ENCODE results near the gene ADK. TPM values are rescaled to one million over a fixed set of nuclear protein-coding genes. Genes with fewer than 3 reads are reported as not detected.
"Not testable (repeated sequence)": the region's sequence is repeated elsewhere in the genome, so short reads cannot be mapped to it uniquely, and the experiment has no call there.

Gene ADK
- total RNA-seq, 4 donors from 2014 or later, result 15.3 to 23.3 (median 20.8) TPM

- ATAC-seq, result no peak
Observed at GRCh38 chr10:74206746-74207145, 55.7 kb downstream of the ADK start.

GRCh38 chr10:74207691-74208480, 56.9 kb downstream of the ADK start:
- H3K4me1 ChIP-seq, result no peaks in the 10 kb centered on the region
- ATAC-seq, result no peak
- no peaks in the 10 kb centered on the region for H3K9me3 ChIP-seq
- no peak overlapping the region for H3K4me3 ChIP-seq
- 80% methylated on average over 1 of the region's 7 CpGs; no CpG with 5 or more reads in 1 of the 2 donors for WGBS, 2 donors (ENCODE audit: low coverage in 1 of 2)
- no peaks in the 10 kb centered on the region for H3K27me3 ChIP-seq
- peaks cover 0 to 8% of the 10 kb centered on the region in 2 donors for H3K36me3 ChIP-seq
- no peak overlapping the region for H3K27ac ChIP-seq
- no peak for TF ChIP-seq EP300 (IDR thresholded peaks at IDR 0.05)
- no peak for TF ChIP-seq POLR2A (IDR thresholded peaks at IDR 0.05)
- TF ChIP-seq POLR2AphosphoS5 (IDR thresholded peaks at IDR 0.05), result no peak
- no peak for TF ChIP-seq CTCF (IDR thresholded peaks at IDR 0.05)

More at GRCh38 chr10:74206746-74207145, 55.7 kb downstream of the ADK start:
- no peaks in the 10 kb centered on the region for H3K27me3 ChIP-seq
- peaks cover 0 to 8% of the 10 kb centered on the region in 2 donors for H3K36me3 ChIP-seq
- H3K27ac ChIP-seq, result no peak overlapping the region
- no peaks in the 10 kb centered on the region for H3K4me1 ChIP-seq
- H3K4me3 ChIP-seq, result no peak overlapping the region
- no peaks in the 10 kb centered on the region for H3K9me3 ChIP-seq
- no CpG with 5 or more reads among the region's 6 CpGs for WGBS, 2 donors (ENCODE audit: low coverage in 1 of 2)
- no peak for TF ChIP-seq POLR2A (IDR thresholded peaks at IDR 0.05)
- TF ChIP-seq EP300 (IDR thresholded peaks at IDR 0.05), result no peak
- TF ChIP-seq POLR2AphosphoS5 (IDR thresholded peaks at IDR 0.05), result no peak
- TF ChIP-seq CTCF (IDR thresholded peaks at IDR 0.05), result no peak

- peaks cover 0 to 8% of the 10 kb centered on the region in 2 donors for H3K36me3 ChIP-seq
- no peaks in the 10 kb centered on the region for H3K4me1 ChIP-seq
- H3K9me3 ChIP-seq, result no peaks in the 10 kb centered on the region
- no peak overlapping the region for H3K27ac ChIP-seq
- no peak for ATAC-seq
- H3K27me3 ChIP-seq, result no peaks in the 10 kb centered on the region
- 100% methylated on average over 2 to 3 of the region's 3 CpGs for WGBS, 2 donors (ENCODE audit: low coverage in 1 of 2)
- H3K4me3 ChIP-seq, result no peak overlapping the region
- no peak for TF ChIP-seq POLR2AphosphoS5 (IDR thresholded peaks at IDR 0.05)
- TF ChIP-seq POLR2A (IDR thresholded peaks at IDR 0.05), result no peak
Observed at GRCh38 chr10:74208997-74209396, 58.0 kb downstream of the ADK start.

- Histone ChIP-seq H3K9me3 (no peaks in the 10 kb centered on the region), H3K4me3 (no peak overlapping the region), H3K36me3 (no peaks in the 10 kb centered on the region), H3K27me3 (no peaks in the 10 kb centered on the region), H3K4me1 (no peaks in the 10 kb centered on the region), H3K27ac (no peak overlapping the region)
- TF ChIP-seq CTCF (IDR thresholded peaks at IDR 0.05) (no peak), EP300 (IDR thresholded peaks at IDR 0.05) (no peak), POLR2A (IDR thresholded peaks at IDR 0.05) (no peak), POLR2AphosphoS5 (IDR thresholded peaks at IDR 0.05) (no peak)
- no peak for ATAC-seq
- 100% methylated on average over 1 of the region's 2 CpGs; no CpG with 5 or more reads in 1 of the 2 donors for WGBS, 2 donors (ENCODE audit: low coverage in 1 of 2)
Observed at GRCh38 chr10:74213019-74213418, 62.0 kb downstream of the ADK start.

GRCh38 chr10:74213571-74214162, 62.6 kb downstream of the ADK start:
- Histone ChIP-seq H3K27ac (no peak overlapping the region), H3K4me1 (no peaks in the 10 kb centered on the region), H3K4me3 (no peak overlapping the region), H3K27me3 (no peaks in the 10 kb centered on the region), H3K36me3 (no peaks in the 10 kb centered on the region), H3K9me3 (no peaks in the 10 kb centered on the region)
- peak in 2 of 4 experiments; percentile 24 to 34 for TF ChIP-seq CTCF (IDR thresholded peaks at IDR 0.05)
- TF ChIP-seq POLR2A (IDR thresholded peaks at IDR 0.05), result no peak
- 65 to 72% methylated on average over 3 of the region's 3 CpGs for WGBS, 2 donors (ENCODE audit: low coverage in 1 of 2)
- ATAC-seq, result no peak

GRCh38 chr10:74217110-74217509, 66.1 kb downstream of the ADK start:
- H3K27me3 ChIP-seq, H3K4me1 ChIP-seq, H3K9me3 ChIP-seq, H3K27ac ChIP-seq, H3K4me3 ChIP-seq, H3K36me3 ChIP-seq, ATAC-seq: not testable (repeated sequence)
- WGBS, 2 donors (ENCODE audit: low coverage in 1 of 2), result 80 to 100% methylated on average over 1 of the region's 13 CpGs

- WGBS, 2 donors (ENCODE audit: low coverage in 1 of 2), result 50% methylated on average over 1 of the region's 4 CpGs; no CpG with 5 or more reads in 1 of the 2 donors
- not testable (repeated sequence) for H3K4me1 ChIP-seq, H3K27me3 ChIP-seq, ATAC-seq, H3K4me3 ChIP-seq, H3K27ac ChIP-seq, H3K36me3 ChIP-seq, H3K9me3 ChIP-seq
Observed at GRCh38 chr10:74222467-74222866, 71.4 kb downstream of the ADK start.

All from gastroesophageal sphincter (tissue), 4 donors.